GM19023 (cell line): Measurements from ENCODE around the gene DCDC2C.
"Not testable (repeated sequence)": the region's sequence is repeated elsewhere in the genome, so short reads cannot be mapped to it uniquely, and the experiment has no call there.

Experiments
- ATAC-seq: cut with Tn5 transposase; IDR thresholded peaks from one replicate; pipeline ENCODE4 v1.9.1; 2021; ENCODE audit warnings: mild to moderate bottlenecking, moderate library complexity; ENCODE audit not compliant: unreplicated experiment

The DCDC2C gene

GRCh38 chr2:3703236-3703756 lies at the start of gene DCDC2C:
DCDC2C (plus strand) TSS chr2:3703575; CDS start chr2:3703752, 177 bp downstream.
- no peak for ATAC-seq

- ATAC-seq, result no peak
These were observed 49.4 kb upstream of the DCDC2C start for GRCh38 chr2:3654011-3654410.

GRCh38 chr2:3654531-3655225 lies 48.7 kb upstream of the DCDC2C start:
- ATAC-seq, result no peak

GRCh38 chr2:3655871-3656761 lies 47.3 kb upstream of the DCDC2C start:
- ATAC-seq, result no peak

GRCh38 chr2:3656762-3657721 lies 46.3 kb upstream of the DCDC2C start:
- ATAC-seq, result no peak

- ATAC-seq, result no peak
These were observed 45.5 kb upstream of the DCDC2C start, which contains the start of gene ALLC for GRCh38 chr2:3657881-3658280. ALLC (plus strand) TSS chr2:3658200; CDS start chr2:3671158, 12,958 bp downstream.

- ATAC-seq, result no peak
These were observed 43.6 kb upstream of the DCDC2C start for GRCh38 chr2:3659447-3660432.

GRCh38 chr2:3660640-3661039 lies 42.7 kb upstream of the DCDC2C start:
- not testable (repeated sequence) for ATAC-seq

- ATAC-seq, result no peak
These were observed 42.2 kb upstream of the DCDC2C start for GRCh38 chr2:3661149-3661660.

- ATAC-seq, result no peak
These were observed 41.1 kb upstream of the DCDC2C start for GRCh38 chr2:3662239-3662638.

GRCh38 chr2:3664118-3664517 lies 39.3 kb upstream of the DCDC2C start:
- no peak for ATAC-seq

GRCh38 chr2:3664925-3665324 lies 38.5 kb upstream of the DCDC2C start:
- no peak for ATAC-seq

- ATAC-seq, result no peak
These were observed 37.3 kb upstream of the DCDC2C start for GRCh38 chr2:3665886-3666612.

GRCh38 chr2:3666613-3666975 lies 36.8 kb upstream of the DCDC2C start:
- ATAC-seq, result no peak

GRCh38 chr2:3667151-3667631 lies 36.2 kb upstream of the DCDC2C start:
- no peak for ATAC-seq

- no peak for ATAC-seq
These were observed 33.7 kb upstream of the DCDC2C start for GRCh38 chr2:3669656-3670055.

- ATAC-seq, result no peak
These were observed 33.0 kb upstream of the DCDC2C start for GRCh38 chr2:3670376-3670775.

- ATAC-seq, result no peak
These were observed 32.4 kb upstream of the DCDC2C start for GRCh38 chr2:3670941-3671340.
